ENCODE data around the gene CXorf49B. TPM values are rescaled to one million over a fixed set of nuclear protein-coding genes. Genes with fewer than 3 reads are reported as not detected.
"Not testable (repeated sequence)": the region's sequence is repeated elsewhere in the genome, so short reads cannot be mapped to it uniquely, and the experiment has no call there.

CXorf49B gene
- polyA plus RNA-seq (ENCODE audit: insufficient read length in 3 of 3): not detected

- DNase-seq (ENCODE audit: low read depth in 3 of 3, low spot score in 2 of 3): not testable (repeated sequence)
Measured at GRCh38 chrX:71763049-71763448, at the start of gene CXorf49B. TSS of gene CXorf49B (plus strand) at chrX:71763349. CDS start at chrX:71763424, 75 bp downstream.

- DNase-seq (ENCODE audit: low read depth in 3 of 3, low spot score in 2 of 3): not testable (repeated sequence)
Measured at GRCh38 chrX:71714064-71714463, 49.1 kb upstream of the CXorf49B start.

GRCh38 chrX:71715551-71715950 is 47.6 kb upstream of the CXorf49B start:
- DNase-seq (ENCODE audit: low read depth in 3 of 3, low spot score in 2 of 3): not testable (repeated sequence)

GRCh38 chrX:71716323-71716722 is 46.8 kb upstream of the CXorf49B start:
- DNase-seq (ENCODE audit: low read depth in 3 of 3, low spot score in 2 of 3): not testable (repeated sequence)

GRCh38 chrX:71718185-71718584 is 45.0 kb upstream of the CXorf49B start, which contains the start of gene CXorf49:
TSS of gene CXorf49 (minus strand) at chrX:71718285. CDS start at chrX:71718151, 134 bp downstream.
- DNase-seq (ENCODE audit: low read depth in 3 of 3, low spot score in 2 of 3): not testable (repeated sequence)

GRCh38 chrX:71719195-71719594 is 44.0 kb upstream of the CXorf49B start:
- not testable (repeated sequence) for DNase-seq (ENCODE audit: low read depth in 3 of 3, low spot score in 2 of 3)

- not testable (repeated sequence) for DNase-seq (ENCODE audit: low read depth in 3 of 3, low spot score in 2 of 3)
Measured at GRCh38 chrX:71720289-71720886, 42.8 kb upstream of the CXorf49B start.

GRCh38 chrX:71760688-71761281 is 2.4 kb upstream of the CXorf49B start:
- not testable (repeated sequence) for DNase-seq (ENCODE audit: low read depth in 3 of 3, low spot score in 2 of 3)

GRCh38 chrX:71764832-71765231 is 1.7 kb downstream of the CXorf49B start:
- DNase-seq (ENCODE audit: low read depth in 3 of 3, low spot score in 2 of 3): not testable (repeated sequence)

- DNase-seq (ENCODE audit: low read depth in 3 of 3, low spot score in 2 of 3): not testable (repeated sequence)
Measured at GRCh38 chrX:71765613-71766012, 2.5 kb downstream of the CXorf49B start.

- not testable (repeated sequence) for DNase-seq (ENCODE audit: low read depth in 3 of 3, low spot score in 2 of 3)
Measured at GRCh38 chrX:71767134-71767533, 4.0 kb downstream of the CXorf49B start.

- DNase-seq (ENCODE audit: low read depth in 3 of 3, low spot score in 2 of 3): not testable (repeated sequence)
Measured at GRCh38 chrX:71778322-71778721, 15.2 kb downstream of the CXorf49B start.

GRCh38 chrX:71782225-71782949 is 19.2 kb downstream of the CXorf49B start:
- DNase-seq (ENCODE audit: low read depth in 3 of 3, low spot score in 2 of 3): not testable (repeated sequence)

- DNase-seq (ENCODE audit: low read depth in 3 of 3, low spot score in 2 of 3): not testable (repeated sequence)
Measured at GRCh38 chrX:71782950-71783299, 19.8 kb downstream of the CXorf49B start.

GRCh38 chrX:71783569-71784347 is 20.6 kb downstream of the CXorf49B start:
- not testable (repeated sequence) for DNase-seq (ENCODE audit: low read depth in 3 of 3, low spot score in 2 of 3)

- DNase-seq (ENCODE audit: low read depth in 3 of 3, low spot score in 2 of 3): not testable (repeated sequence)
Measured at GRCh38 chrX:71784348-71784983, 21.3 kb downstream of the CXorf49B start.

- DNase-seq (ENCODE audit: low read depth in 3 of 3, low spot score in 2 of 3): not testable (repeated sequence)
Measured at GRCh38 chrX:71806450-71806849, 43.3 kb downstream of the CXorf49B start.

- no peak for DNase-seq (ENCODE audit: low read depth in 3 of 3, low spot score in 2 of 3)
Measured at GRCh38 chrX:71809886-71810285, 46.7 kb downstream of the CXorf49B start.

- DNase-seq (ENCODE audit: low read depth in 3 of 3, low spot score in 2 of 3): no peak
Measured at GRCh38 chrX:71814123-71814912, 51.2 kb downstream of the CXorf49B start.

All from right renal cortex interstitium (tissue), 3 donors.